ENCODE results near the gene CDH4. TPM values are rescaled to one million over a fixed set of nuclear protein-coding genes. Genes with fewer than 3 reads are reported as not detected.

The CDH4 gene
- polyA plus RNA-seq, 1 donor, result 1.7 TPM

- H3K27ac ChIP-seq (ENCODE audit: low read length), result no peak overlapping the region
- 47% methylated on average over 3 of the region's 7 CpGs for WGBS (ENCODE audit: insufficient coverage, low lambda C conversion rate)
- no peaks in the 10 kb centered on the region for H3K9me3 ChIP-seq (ENCODE audit: control insufficient read depth, low read depth, low read length)
- H3K4me1 ChIP-seq (ENCODE audit: control insufficient read depth, insufficient read depth, low read length), result no peaks in the 10 kb centered on the region
- H3K36me3 ChIP-seq (ENCODE audit: control insufficient read depth, insufficient read depth, low read length), result no peaks in the 10 kb centered on the region
- DNase-seq, result no peak
- no peaks in the 10 kb centered on the region for H3K27me3 ChIP-seq (ENCODE audit: control insufficient read depth, insufficient read depth, low read length)
- no peak overlapping the region for H3K4me3 ChIP-seq (ENCODE audit: low read length)
Measured at GRCh38 chr20:61299618-61300017, 47.6 kb downstream of the CDH4 start.

DNA sequence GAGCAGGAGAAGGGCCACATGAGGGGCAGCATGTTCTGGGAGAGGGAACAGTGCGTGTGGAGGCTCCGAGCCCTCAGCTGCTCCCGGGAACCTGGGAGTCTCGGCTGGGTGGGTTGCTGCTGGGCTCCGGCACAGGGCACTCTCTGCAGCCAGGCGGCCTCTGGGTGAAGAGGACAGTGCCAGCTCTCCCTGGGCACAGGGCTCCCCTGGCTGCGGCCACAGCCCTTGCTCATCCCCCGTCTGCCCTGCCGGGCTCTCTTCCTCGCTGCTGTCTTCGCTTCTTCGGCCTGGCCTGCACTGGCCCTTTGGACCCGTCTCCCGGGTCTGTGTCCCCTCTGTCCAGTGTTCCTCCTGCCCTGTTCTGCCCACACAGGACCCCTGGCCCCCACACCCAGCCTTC is 48.2 kb downstream of the CDH4 start:
- no peaks in the 10 kb centered on the region for H3K27me3 ChIP-seq (ENCODE audit: control insufficient read depth, insufficient read depth, low read length)
- H3K4me1 ChIP-seq (ENCODE audit: control insufficient read depth, insufficient read depth, low read length), result no peaks in the 10 kb centered on the region
- WGBS (ENCODE audit: insufficient coverage, low lambda C conversion rate), result no CpG with 5 or more reads among the region's 14 CpGs
- no peaks in the 10 kb centered on the region for H3K36me3 ChIP-seq (ENCODE audit: control insufficient read depth, insufficient read depth, low read length)
- no peak overlapping the region for H3K27ac ChIP-seq (ENCODE audit: low read length)
- no peaks in the 10 kb centered on the region for H3K9me3 ChIP-seq (ENCODE audit: control insufficient read depth, low read depth, low read length)
- H3K4me3 ChIP-seq (ENCODE audit: low read length), result no peak overlapping the region
- no peak for DNase-seq

- H3K4me1 ChIP-seq (ENCODE audit: control insufficient read depth, insufficient read depth, low read length), result no peaks in the 10 kb centered on the region
- H3K27ac ChIP-seq (ENCODE audit: low read length), result no peak overlapping the region
- WGBS (ENCODE audit: insufficient coverage, low lambda C conversion rate), result no CpG with 5 or more reads among the region's 10 CpGs
- H3K36me3 ChIP-seq (ENCODE audit: control insufficient read depth, insufficient read depth, low read length), result no peaks in the 10 kb centered on the region
- no peaks in the 10 kb centered on the region for H3K9me3 ChIP-seq (ENCODE audit: control insufficient read depth, low read depth, low read length)
- no peaks in the 10 kb centered on the region for H3K27me3 ChIP-seq (ENCODE audit: control insufficient read depth, insufficient read depth, low read length)
- DNase-seq, result no peak
- no peak overlapping the region for H3K4me3 ChIP-seq (ENCODE audit: low read length)
Measured at GRCh38 chr20:61300709-61301108, 48.6 kb downstream of the CDH4 start.

DNA sequence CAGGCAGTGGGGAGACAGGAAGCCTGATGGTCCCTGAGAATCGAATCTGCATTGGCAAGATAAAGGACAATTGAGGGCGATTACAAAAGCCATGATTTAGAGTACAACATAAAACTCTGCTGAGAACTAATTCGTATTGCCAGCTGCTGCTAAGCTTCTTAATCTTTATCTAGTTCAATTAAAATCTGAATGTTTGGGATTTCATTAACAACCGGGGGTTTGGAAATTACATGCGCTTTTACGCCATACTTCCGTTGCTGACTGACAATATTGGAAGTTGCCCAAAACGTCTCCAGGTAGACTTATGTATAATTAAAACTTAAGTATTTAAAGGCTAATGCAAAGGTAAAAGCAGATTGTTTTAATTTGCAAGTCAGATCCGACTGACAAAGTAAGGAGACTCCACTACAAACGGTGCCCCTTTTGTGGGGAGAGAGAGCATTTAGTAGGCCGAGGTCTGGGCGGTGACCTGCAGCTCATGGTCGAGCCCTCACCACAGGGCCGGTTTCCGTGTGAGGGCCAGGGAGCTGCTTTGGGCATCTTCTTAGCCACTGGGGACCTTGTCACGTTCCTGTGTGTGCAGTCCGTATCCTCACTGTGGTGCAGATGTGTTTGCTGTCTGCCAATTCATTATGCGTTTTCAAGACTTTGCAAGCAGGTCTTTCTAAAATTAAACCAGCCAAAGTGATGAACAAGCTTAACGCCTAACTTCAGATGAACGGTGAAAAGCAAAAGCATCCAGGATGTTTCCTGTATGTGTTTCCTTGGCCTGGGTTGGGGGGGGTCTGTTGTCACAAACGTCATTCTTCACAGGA is 49.9 kb downstream of the CDH4 start:
- no peak overlapping the region for H3K27ac ChIP-seq (ENCODE audit: low read length)
- no peak overlapping the region for H3K4me3 ChIP-seq (ENCODE audit: low read length)
- WGBS (ENCODE audit: insufficient coverage, low lambda C conversion rate), result 75% methylated on average over 4 of the region's 21 CpGs
- no peaks in the 10 kb centered on the region for H3K36me3 ChIP-seq (ENCODE audit: control insufficient read depth, insufficient read depth, low read length)
- no peaks in the 10 kb centered on the region for H3K9me3 ChIP-seq (ENCODE audit: control insufficient read depth, low read depth, low read length)
- no peaks in the 10 kb centered on the region for H3K4me1 ChIP-seq (ENCODE audit: control insufficient read depth, insufficient read depth, low read length)
- DNase-seq, result no peak
- H3K27me3 ChIP-seq (ENCODE audit: control insufficient read depth, insufficient read depth, low read length), result no peaks in the 10 kb centered on the region

GRCh38 chr20:61303217-61303616 is 51.2 kb downstream of the CDH4 start:
- H3K4me1 ChIP-seq (ENCODE audit: control insufficient read depth, insufficient read depth, low read length), result no peaks in the 10 kb centered on the region
- no peaks in the 10 kb centered on the region for H3K36me3 ChIP-seq (ENCODE audit: control insufficient read depth, insufficient read depth, low read length)
- H3K27ac ChIP-seq (ENCODE audit: low read length), result no peak overlapping the region
- no peaks in the 10 kb centered on the region for H3K9me3 ChIP-seq (ENCODE audit: control insufficient read depth, low read depth, low read length)
- H3K27me3 ChIP-seq (ENCODE audit: control insufficient read depth, insufficient read depth, low read length), result no peaks in the 10 kb centered on the region
- no peak for DNase-seq
- H3K4me3 ChIP-seq (ENCODE audit: low read length), result no peak overlapping the region
- no CpG with 5 or more reads among the region's 8 CpGs for WGBS (ENCODE audit: insufficient coverage, low lambda C conversion rate)

GRCh38 chr20:61303675-61304074 is 51.6 kb downstream of the CDH4 start:
- Histone ChIP-seq H3K27ac (ENCODE audit: low read length) (no peak overlapping the region), H3K36me3 (ENCODE audit: control insufficient read depth, insufficient read depth, low read length) (no peaks in the 10 kb centered on the region), H3K27me3 (ENCODE audit: control insufficient read depth, insufficient read depth, low read length) (no peaks in the 10 kb centered on the region), H3K4me3 (ENCODE audit: low read length) (no peak overlapping the region), H3K4me1 (ENCODE audit: control insufficient read depth, insufficient read depth, low read length) (no peaks in the 10 kb centered on the region), H3K9me3 (ENCODE audit: control insufficient read depth, low read depth, low read length) (no peaks in the 10 kb centered on the region)
- DNase-seq, result no peak
- no CpG with 5 or more reads among the region's 12 CpGs for WGBS (ENCODE audit: insufficient coverage, low lambda C conversion rate)

DNA sequence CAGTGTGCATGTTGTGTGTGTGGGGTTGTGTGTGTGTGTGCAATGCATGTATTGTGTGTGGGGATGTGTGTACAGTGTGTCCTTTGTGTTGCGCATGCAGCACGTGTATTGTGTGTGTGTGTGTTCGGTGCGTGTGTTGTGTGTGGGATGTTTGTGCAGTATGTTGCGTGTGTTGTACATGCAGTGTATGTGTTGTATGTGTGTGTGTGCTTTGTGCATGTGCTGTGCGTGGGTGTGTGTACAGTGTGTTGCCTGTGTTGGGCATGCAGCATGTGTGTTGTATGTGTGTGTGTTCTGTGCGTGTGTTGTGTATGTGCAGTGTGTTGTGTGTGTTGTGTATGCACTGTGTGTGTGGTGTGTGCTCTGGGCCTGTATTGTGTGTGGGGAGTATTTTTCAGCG is 52.7 kb downstream of the CDH4 start:
- Histone ChIP-seq H3K9me3 (ENCODE audit: control insufficient read depth, low read depth, low read length) (no peaks in the 10 kb centered on the region), H3K36me3 (ENCODE audit: control insufficient read depth, insufficient read depth, low read length) (no peaks in the 10 kb centered on the region), H3K27me3 (ENCODE audit: control insufficient read depth, insufficient read depth, low read length) (no peaks in the 10 kb centered on the region), H3K4me1 (ENCODE audit: control insufficient read depth, insufficient read depth, low read length) (no peaks in the 10 kb centered on the region), H3K27ac (ENCODE audit: low read length) (no peak overlapping the region), H3K4me3 (ENCODE audit: low read length) (no peak overlapping the region)
- WGBS (ENCODE audit: insufficient coverage, low lambda C conversion rate), result no CpG with 5 or more reads among the region's 8 CpGs
- DNase-seq, result no peak

- no peaks in the 10 kb centered on the region for H3K9me3 ChIP-seq (ENCODE audit: control insufficient read depth, low read depth, low read length)
- no peaks in the 10 kb centered on the region for H3K4me1 ChIP-seq (ENCODE audit: control insufficient read depth, insufficient read depth, low read length)
- no peaks in the 10 kb centered on the region for H3K36me3 ChIP-seq (ENCODE audit: control insufficient read depth, insufficient read depth, low read length)
- no CpG with 5 or more reads among the region's 10 CpGs for WGBS (ENCODE audit: insufficient coverage, low lambda C conversion rate)
- H3K27me3 ChIP-seq (ENCODE audit: control insufficient read depth, insufficient read depth, low read length), result no peaks in the 10 kb centered on the region
- no peak overlapping the region for H3K4me3 ChIP-seq (ENCODE audit: low read length)
- H3K27ac ChIP-seq (ENCODE audit: low read length), result no peak overlapping the region
- DNase-seq, result no peak
Measured at GRCh38 chr20:61306937-61307475, 54.9 kb downstream of the CDH4 start.

GRCh38 chr20:61307686-61308476 is 55.8 kb downstream of the CDH4 start:
- no peaks in the 10 kb centered on the region for H3K27me3 ChIP-seq (ENCODE audit: control insufficient read depth, insufficient read depth, low read length)
- no peaks in the 10 kb centered on the region for H3K4me1 ChIP-seq (ENCODE audit: control insufficient read depth, insufficient read depth, low read length)
- no peaks in the 10 kb centered on the region for H3K36me3 ChIP-seq (ENCODE audit: control insufficient read depth, insufficient read depth, low read length)
- H3K27ac ChIP-seq (ENCODE audit: low read length), result no peak overlapping the region
- no peak for DNase-seq
- no peak overlapping the region for H3K4me3 ChIP-seq (ENCODE audit: low read length)
- no peaks in the 10 kb centered on the region for H3K9me3 ChIP-seq (ENCODE audit: control insufficient read depth, low read depth, low read length)
- WGBS (ENCODE audit: insufficient coverage, low lambda C conversion rate), result no CpG with 5 or more reads among the region's 15 CpGs

- DNase-seq, result no peak
- WGBS (ENCODE audit: insufficient coverage, low lambda C conversion rate), result no CpG with 5 or more reads among the region's 2 CpGs
Measured at GRCh38 chr20:61308477-61308774, 56.4 kb downstream of the CDH4 start.

More at GRCh38 chr20:61308477-61308774, 56.4 kb downstream of the CDH4 start:
- Histone ChIP-seq H3K27ac (ENCODE audit: low read length) (no peak overlapping the region), H3K4me1 (ENCODE audit: control insufficient read depth, insufficient read depth, low read length) (no peaks in the 10 kb centered on the region), H3K9me3 (ENCODE audit: control insufficient read depth, low read depth, low read length) (no peaks in the 10 kb centered on the region), H3K36me3 (ENCODE audit: control insufficient read depth, insufficient read depth, low read length) (no peaks in the 10 kb centered on the region), H3K27me3 (ENCODE audit: control insufficient read depth, insufficient read depth, low read length) (no peaks in the 10 kb centered on the region), H3K4me3 (ENCODE audit: low read length) (no peak overlapping the region)
